Measurements from ENCODE around the gene LRRC1.

The LRRC1 gene

DNA sequence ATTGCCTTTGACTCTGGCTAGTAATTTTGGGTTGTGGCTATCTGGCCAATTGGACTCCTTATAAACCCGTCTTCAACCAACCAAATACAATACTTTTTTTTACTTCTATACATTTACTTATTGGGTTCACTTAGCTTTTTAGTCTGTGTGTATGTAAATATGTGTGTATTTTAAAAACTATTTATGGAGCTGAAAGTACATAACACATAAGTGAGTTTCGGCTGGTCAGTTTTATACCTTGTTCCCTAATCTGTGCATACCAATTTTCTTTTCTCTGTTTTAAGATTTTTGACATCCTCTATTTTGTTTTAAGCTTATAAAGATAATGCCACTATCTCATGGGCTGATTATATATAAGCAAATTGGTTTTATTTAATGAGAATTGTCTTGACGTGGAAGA, 129.5 kb downstream of the LRRC1 start:
- no peak for DNase-seq (ENCODE audit: low read depth, low spot score)

DNA sequence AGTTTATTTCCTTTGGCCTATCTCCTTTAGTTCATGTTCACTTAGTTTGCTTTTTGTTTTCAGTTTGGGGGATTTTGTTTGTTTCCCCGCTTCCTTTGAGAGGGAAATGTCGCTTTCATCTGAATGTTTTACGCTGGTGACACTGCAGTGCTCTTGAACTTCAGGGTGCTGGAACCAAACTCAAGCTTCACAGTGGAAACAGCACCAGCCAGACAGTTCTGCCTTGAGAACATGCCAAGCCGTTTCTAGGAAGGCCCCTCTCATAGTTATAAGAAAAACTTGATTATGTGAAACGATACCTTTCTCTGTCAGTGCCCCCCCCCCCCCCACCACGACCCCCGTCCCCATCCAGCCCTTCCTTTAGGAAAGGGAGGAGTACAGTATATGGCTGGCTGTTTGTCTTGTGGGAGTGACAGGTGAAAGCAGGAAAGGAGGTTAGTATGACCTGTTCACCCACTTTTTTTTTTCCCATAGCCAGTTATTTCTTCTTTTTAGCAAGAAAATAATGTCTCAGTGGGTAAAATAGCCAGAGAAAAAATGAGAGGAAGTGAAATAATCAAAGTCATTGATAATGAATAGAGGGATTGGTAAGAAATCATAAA, 130.1 kb downstream of the LRRC1 start:
- no peak for DNase-seq (ENCODE audit: low read depth, low spot score)

DNA sequence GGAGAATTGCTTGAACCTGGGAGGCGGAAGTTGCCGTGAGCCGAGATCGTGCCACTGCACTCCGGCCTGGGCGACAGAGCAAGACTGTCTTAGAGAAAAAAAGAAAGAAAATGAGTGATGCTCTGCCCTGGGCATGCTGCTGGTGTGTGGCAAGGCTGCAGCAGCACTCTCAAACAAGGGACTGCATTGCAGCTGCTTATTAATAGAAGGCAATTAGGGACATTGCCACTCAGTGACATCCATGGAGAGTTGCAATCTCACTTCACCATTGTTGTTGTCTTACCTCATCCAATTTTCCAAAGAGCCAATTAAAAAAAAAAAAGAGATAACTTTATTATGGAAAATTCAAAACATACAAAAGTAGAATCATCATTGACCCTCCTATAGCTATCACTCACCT, 131.1 kb downstream of the LRRC1 start:
- no peak for DNase-seq (ENCODE audit: low read depth, low spot score)

DNA sequence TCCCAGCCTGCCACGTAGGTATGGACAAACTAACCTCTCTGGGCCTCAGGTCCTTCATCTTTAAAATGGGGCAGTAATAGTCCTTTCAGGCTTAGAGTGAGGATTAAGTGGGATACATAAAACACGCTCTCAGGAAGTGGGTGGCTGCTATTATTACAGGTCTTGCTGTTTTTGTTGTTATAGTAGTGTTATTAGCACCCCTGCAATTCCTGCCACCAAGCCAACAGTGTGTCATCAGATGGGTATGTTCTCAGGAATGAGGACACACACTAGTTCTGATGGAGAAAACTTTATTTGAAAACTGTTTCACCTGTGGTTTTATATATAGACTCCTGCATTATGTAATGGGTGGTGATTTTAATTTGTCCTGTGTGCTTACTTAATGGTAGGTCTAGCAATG, 131.7 kb downstream of the LRRC1 start:
- DNase-seq (ENCODE audit: low read depth, low spot score) = no peak

DNA sequence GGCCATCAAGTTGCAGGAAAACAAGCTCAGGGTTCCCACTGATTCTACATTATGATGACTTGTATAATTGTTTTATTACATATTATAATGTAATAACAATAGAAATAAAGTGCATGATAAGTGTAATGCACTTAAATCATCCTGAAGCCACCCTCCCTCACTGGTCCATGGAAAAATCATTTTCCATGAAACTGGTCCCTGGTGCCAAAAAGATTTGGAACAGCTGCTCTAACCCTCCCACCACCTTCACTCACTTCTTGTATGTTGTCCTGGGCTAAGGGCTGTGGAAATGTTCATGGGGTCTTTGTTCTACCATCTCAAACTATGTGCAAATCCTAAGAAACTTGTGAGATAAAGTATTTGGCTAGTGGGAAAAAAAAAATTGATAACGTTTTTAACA, 133.8 kb downstream of the LRRC1 start:
- DNase-seq (ENCODE audit: low read depth, low spot score) = no peak

DNA sequence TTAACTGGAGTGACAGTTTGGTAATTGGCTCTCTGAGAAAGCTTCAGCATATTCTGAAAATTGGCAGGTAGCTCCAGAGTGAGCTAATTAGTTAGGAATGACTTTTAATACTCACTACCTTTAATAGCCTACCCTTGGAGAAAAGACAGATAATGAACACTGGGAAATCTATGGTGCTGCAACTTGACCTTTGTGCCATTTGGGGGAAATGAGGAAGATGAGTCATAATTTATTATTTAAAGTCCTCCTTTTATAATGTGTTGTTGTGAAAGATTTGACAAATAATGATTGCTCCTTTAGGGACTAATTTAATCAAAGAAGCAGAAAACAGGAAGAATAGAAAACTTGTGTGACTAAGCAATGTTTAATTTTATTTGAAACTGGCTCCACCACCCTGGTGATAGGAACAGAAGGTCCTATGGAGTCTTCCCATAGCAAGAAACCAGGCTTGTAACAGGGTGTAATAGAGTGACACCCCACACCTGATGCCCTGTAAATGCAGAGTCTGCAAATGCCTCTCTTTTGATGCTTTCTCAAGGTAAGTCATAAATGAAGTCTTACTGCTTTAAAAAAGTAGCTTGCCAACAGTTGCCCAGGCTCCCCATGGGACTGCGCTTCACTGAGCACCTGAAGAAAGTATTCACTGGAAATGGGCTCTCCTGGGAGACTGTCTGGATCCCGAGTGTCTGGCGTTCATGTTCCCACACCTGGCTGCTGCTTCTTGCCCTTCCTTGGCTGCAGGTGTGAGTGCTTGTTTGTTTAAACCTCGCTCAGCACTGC, 134.4 kb downstream of the LRRC1 start:
- no peak for DNase-seq (ENCODE audit: low read depth, low spot score)

DNA sequence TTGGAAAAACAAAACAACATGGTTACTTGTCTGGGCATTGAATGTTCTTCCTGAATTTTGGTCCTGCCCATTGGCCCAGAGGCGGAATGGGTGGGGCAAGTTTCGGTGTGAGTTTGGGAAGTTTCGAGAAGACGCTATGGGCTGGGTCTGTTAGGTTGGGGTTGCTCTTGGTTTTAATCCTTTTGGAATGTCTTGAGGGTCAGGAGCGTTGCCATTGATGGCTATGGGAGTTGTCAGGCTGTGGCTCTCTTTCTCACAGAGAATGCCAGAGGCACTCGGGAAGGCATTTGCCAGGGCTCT, 135.0 kb downstream of the LRRC1 start:
- no peak for DNase-seq (ENCODE audit: low read depth, low spot score)

DNA sequence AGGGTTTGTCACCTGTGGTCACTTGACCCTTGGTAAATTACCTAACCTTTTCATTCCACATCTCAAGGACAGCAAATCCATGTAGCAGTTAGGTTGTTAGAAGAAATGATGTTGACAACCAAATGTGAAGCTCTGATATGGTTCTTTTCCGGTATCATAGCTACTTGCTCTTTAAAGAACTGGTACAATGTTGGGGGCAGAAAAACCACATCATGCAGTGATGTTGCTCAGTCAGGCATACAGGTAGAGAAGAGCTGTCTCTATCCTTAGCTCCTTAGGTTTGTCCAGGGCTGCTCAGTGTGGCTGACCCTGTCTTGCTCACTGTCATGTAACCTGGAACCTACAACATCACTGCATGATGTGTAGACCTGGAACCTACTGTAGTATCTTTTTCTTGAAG, 135.5 kb downstream of the LRRC1 start:
- DNase-seq (ENCODE audit: low read depth, low spot score) = no peak

DNA sequence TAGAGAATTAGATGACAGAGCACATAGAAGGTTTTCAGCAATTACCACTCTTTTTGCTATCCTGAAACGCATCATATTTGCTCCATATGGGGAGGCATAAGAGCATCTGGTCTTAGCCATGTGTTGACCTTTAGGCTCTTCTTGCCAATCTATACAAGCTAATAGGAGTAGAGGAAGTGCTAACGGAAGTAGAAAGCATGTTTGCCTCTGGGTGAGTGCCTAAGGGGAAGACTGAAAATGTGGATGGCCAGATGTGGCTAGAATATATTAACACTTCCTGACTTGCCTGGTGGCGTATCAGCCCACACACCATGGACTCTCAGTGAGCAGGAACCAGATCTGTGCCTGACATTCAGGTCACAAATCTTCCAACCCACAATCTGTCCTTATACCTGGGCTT, 136.3 kb downstream of the LRRC1 start:
- DNase-seq (ENCODE audit: low read depth, low spot score) = no peak

DNA sequence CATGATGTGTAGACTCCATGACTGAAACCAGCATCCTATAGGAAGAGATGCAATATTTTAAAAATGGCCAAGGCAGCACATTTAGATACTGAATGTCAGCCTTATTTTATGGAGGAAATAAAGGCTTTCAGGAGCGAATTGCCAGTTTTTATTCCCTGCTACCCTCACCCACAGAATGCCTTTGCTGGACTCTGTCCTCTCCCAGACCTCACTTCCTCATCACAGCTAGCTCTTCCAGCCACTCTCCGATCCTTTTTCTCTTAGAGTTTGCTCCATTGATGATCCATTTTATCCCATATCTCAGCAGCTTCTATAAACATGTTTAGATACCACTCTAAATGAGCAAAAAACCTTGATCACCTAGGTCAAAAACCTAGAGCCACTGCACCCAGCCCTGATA, 137.7 kb downstream of the LRRC1 start:
- no peak for DNase-seq (ENCODE audit: low read depth, low spot score)

DNA sequence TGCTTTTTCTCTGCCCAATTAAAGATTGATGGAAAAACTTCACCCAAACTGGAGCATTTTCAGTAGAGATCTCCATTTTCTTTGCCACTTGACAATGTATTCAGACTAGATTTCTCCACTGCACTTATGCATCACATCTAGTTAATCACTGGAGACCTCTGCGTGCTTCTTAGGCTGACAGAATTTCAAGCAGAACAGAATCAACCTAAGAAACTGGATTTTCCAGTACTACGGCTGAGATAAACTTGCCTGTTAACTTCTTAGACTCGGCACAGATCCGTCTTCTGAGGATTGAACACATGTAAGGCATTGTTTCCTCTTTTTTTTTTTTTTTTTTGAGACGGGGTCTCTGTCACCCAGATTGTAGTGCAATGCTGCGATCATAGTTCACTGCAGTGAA, 139.2 kb downstream of the LRRC1 start:
- DNase-seq (ENCODE audit: low read depth, low spot score) = no peak

DNA sequence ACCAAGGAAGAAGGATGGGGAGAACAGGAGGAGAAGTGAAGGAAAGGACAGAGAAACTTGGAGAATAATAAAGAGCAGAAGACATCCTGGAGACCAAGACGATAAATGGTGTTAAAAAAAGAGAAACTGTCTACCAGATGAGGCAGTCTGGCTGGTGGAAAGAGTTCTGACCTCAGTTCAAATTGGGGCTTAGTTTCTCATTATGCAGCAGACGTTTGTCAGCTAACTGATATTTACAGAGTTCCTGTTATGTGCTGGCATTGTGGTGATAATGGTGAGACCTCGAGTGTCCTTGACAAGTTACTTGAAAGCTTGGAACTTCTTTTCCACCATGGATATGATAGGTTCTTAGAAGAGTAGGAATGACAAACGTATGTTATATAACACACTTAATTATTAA, 142.7 kb downstream of the LRRC1 start:
- DNase-seq (ENCODE audit: low read depth, low spot score) = no peak

DNA sequence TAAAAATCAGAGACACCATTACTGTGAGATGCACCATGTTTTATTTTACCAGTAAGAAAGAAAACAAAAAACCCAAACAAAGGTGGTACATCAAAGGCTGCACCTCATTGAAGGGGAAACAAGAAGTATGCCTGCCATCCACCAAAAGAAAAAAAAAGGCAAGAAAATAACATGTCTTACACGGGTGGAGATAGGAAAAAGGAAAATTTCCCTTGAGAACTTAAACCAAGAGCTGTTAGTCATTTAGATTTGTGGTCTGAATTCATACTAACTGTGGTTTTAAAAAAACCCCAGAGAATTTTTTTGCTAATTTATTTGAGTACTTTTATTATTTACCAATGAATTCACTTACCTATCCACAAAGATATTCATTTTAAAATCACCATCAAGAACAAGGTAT, 144.0 kb downstream of the LRRC1 start:
- no peak for DNase-seq (ENCODE audit: low read depth, low spot score)

DNA sequence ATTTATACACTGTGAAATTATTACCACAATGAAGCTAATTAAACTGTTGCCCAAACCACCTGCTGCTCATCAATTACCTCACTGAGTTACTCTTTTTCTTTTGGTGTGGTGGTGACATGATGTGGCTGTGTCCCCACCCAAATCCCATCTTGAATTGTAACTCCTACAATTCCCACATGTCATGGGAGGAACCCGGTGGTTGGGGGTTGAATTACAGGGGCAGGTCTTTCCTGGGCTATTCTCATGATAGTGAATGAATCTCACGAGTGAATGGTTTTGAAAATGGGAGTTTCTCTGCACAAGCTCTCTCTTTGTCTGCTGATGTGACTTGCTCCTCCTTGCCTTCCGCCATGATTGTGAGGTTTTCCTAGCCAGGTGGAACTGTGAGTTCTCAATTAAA, 145.0 kb downstream of the LRRC1 start:
- no peak for DNase-seq (ENCODE audit: low read depth, low spot score)

DNA sequence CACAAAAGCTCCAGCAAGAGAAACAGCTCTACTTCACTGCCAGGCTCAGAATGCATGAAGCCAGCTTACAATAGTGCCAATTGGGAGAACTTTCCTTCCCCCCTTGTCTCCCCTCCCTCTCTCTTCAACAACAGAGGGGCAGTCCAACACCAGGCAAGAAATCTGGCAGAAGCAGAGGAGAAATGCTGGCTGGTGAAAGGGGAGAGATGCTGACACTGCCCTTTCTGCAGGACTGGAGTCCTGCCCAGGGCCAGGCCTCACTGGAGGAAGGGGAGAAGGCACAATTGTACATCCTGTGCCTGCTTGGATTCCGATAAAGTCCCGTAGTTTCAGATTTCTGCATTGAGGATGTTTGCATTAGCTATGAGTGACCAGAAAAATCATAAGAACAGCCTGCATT, 148.6 kb downstream of the LRRC1 start:
- no peak for DNase-seq (ENCODE audit: low read depth, low spot score)

DNA sequence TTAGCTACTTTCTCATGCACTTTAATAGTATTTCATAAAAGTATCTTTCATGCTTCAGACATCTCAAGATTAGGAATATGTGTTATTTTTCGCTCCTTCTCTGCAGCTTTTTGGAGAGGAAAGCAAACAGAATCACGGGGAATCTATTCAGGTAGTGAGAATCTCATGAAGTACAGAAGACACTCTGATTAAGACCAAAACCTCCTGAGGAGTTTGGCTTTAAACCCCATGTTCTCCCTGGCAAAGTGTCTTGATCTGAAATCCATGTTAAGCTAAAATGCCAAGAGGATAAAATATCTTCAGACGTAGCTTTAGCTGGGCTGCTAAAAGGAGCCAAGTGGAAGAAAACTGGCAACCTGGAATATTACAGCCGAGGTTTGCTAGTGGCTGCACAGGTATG, 149.3 kb downstream of the LRRC1 start:
- no peak for DNase-seq (ENCODE audit: low read depth, low spot score)

DNA sequence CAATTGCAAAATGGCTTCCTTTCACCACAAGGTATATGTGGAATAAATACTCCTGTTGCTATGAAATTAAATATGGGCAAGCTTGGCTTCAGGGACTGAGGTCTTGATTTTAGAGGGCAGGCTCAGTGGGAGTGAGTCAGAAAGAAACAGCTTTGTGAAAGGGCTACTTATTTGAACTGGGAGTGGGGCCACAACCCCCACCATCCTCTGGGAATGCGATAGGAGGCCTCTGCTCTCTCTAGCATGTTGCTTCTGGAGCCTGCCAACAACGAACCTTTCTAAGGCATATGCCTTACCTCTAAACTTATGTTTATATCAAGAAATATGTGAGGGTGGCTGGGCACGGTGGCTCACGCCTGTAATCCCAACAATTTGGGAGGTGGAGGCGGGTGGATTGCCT, 149.7 kb downstream of the LRRC1 start:
- no peak for DNase-seq (ENCODE audit: low read depth, low spot score)

DNA sequence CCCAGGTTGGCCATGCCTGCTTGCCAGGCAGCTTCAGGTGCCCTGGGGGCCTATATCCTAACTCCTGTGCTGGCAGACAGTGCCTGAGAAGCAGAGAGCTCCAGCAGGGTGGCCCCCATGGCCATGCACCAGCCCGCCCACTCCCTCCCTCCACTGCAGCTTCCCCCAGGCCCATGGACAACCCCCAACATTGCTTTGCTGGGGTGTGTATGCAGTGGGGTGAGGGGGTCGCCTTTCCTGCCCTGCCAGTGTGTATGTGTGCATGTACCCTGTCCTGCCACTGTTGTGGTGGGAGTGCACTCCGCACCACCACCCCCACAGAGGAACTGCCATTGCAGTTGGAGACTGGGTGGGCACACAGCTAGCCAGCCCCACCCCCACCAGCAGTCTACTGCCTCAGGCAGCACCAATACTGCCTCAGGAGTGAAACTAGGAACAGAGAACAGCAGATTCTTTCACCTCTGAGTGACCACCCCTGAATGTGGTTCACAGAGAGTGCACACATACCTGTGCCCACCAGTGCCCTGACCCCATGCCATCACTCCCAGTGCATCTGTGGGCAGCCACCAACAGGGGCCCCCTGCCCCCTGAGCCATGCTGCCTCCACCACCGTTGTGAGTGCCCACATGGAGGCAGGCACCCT, 151.1 kb downstream of the LRRC1 start:
- no peak for DNase-seq (ENCODE audit: low read depth, low spot score)

DNA sequence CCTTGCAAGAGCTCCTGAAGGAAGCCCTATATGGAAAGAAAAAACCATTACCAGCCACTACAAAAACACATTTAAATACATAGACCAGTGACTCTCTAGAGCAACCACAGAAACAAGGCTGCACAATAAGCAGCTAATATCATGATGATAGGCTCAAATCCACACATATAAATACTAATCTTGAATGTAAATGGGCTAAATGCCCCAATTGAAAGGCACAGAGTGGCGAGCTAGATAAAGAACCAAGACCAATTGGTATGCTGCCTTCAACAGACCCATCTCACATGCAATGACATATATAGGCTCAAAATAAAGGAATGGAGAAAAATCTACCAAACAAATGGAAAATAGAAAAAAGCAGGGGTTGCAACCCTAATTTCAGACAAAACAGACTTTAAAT, 153.0 kb downstream of the LRRC1 start:
- no peak for DNase-seq (ENCODE audit: low read depth, low spot score)

DNA sequence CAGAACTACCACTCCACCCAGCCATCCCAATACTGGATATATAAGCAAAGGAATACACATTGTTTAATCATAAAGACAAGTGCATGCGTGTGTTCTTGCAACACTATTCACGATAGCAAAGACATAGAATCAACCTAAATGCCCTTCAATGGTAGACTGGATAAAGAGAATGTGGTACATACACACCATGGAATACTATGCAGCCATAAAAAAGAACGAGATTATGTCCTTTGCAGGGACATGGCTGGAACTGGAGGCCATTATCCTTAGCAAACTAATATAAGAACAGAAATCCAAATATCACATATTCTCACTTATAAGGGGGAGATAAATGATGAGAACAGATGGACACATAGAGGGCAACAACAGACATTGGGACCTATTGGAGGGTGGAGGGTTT, 156.6 kb downstream of the LRRC1 start:
- DNase-seq (ENCODE audit: low read depth, low spot score) = no peak

DNA sequence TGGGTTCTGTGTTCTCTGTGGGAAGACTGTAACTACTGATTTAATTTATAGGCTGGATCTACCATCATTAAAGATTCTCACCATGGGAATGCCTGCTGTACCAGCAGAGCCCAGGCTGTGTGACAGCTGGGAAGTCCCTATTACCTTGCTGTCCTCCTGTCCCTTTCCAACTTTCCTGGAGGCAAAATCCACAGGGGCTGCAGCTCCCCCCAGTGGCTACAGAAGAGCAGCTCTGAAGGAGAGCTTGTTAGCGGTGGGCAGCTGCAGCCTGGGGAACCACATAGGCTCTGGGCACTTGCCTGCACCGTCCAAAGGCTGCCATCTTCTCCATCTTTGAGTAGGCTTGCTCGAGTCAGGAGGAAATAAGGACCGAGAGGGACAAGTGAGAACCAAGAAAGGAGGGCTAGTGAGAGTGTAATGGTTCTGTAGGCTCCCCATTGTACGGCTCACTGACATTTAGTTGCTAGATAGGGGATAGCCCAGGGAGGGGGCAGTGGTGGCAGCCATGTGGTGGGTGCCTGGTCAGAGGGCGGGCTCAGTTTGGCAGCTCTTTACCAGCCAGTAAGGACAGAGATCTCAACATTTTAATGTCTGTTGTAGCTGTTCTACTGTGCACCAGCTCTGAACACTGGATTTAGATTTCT, 161.4 kb downstream of the LRRC1 start:
- DNase-seq (ENCODE audit: low read depth, low spot score) = peak; percentile 92

DNA sequence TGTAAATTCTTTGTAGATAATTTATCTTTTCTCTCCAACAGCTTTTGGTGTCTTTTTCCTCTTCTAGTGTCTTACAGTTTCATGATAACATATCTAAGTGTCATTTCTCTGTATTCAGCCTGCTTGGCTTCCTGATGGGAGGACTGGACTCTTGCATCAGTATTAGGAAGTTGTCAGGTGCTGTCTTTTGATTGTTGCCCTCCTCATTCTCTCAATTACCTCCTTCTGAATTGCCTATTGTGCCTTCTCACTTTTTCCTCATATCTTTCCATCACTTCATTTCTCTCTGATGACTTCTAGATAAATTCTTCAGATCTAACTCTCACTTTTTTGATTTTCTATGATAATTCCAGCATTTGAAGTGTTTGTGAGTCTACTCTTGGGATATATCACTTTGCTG, 162.0 kb downstream of the LRRC1 start:
- no peak for DNase-seq (ENCODE audit: low read depth, low spot score)

DNA sequence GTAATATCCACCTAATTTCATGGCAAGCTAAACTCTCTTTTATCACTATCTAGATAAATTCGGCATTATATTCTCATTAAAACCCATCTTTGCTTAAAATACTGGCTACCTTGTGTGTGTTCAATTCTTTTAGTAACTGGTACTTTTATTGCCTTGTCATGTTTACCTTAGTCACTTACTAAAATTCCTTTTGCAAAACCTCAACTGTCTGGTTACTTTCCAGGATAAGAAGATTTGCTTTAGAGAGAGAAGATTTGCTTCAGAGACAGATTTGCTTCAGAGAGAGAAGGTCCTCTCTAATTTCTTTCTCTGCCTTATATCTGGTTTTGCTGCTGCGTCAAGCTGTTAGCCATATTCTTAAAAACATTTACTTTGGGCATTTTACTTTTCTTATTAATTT, 164.9 kb downstream of the LRRC1 start:
- no peak for DNase-seq (ENCODE audit: low read depth, low spot score)
